IMR-90 (cell line): Measurements from ENCODE around the gene SEMG1. TPM values are rescaled to one million over a fixed set of nuclear protein-coding genes. Genes with fewer than 3 reads are reported as not detected.

Experiments used
- ATAC-seq: fragments of 200-7000 bp; cut with Tn5 transposase; 2 replicates; pipeline ENCODE4 v1.9.1; 2020; ENCODE audit warnings: low read depth, mild to moderate bottlenecking, moderate library complexity
- BruUV-seq: library from RNA; stranded (reverse); fragments of 400-500 nt; replicated peaks from 2 replicates; lab custom pipeline; 2021; lab: Mats Ljungman, UMichigan
- CTCF ChIA-PET: fragments of 300-600 bp; formaldehyde crosslinking; extraction: SDS; loops from one replicate; lab custom pipeline; 2021; ENCODE audit warnings: antibody characterized with exemption; lab: Yijun Ruan, JAX
- POLR2A ChIA-PET: fragments of 300-600 bp; sonication (Branson Sonifier 250); formaldehyde crosslinking; loops from one replicate; lab custom pipeline; 2022; ENCODE audit warnings: antibody characterized with exemption; ENCODE audit not compliant: unreplicated experiment; lab: Charles Lee
- DNase-seq: peaks from one replicate; pipeline ENCODE4 v3.0.0; 2013
- H2AFZ ChIP-seq: replicated peaks from 2 replicates; pipeline ENCODE3; 2013; ENCODE audit warnings: low read length, mild to moderate bottlenecking; ENCODE audit not compliant: poor library complexity
- H2AK5ac ChIP-seq: 2 replicates; pipeline ENCODE4 v1.6.1; 2013; ENCODE audit warnings: low read depth, low read length, inconsistent platforms
- H2AK9ac ChIP-seq: replicated peaks from 2 replicates; pipeline ENCODE3; 2013; ENCODE audit warnings: mild to moderate bottlenecking, low read depth, low read length, moderate library complexity; ENCODE audit not compliant: poor library complexity
- H2BK120ac ChIP-seq: 2 replicates; pipeline ENCODE4 v1.6.1; 2013; ENCODE audit warnings: low read depth, low read length, inconsistent platforms
- H2BK15ac ChIP-seq: 3 replicates; pipeline ENCODE4 v1.6.1; 2013; ENCODE audit warnings: low read depth, low read length, inconsistent platforms
- H2BK20ac ChIP-seq: 2 replicates; pipeline ENCODE4 v1.6.1; 2013; ENCODE audit warnings: low read depth, mild to moderate bottlenecking, inconsistent platforms, low read length, moderate library complexity
- H2BK5ac ChIP-seq: 2 replicates; pipeline ENCODE4 v1.6.1; 2013; ENCODE audit warnings: mild to moderate bottlenecking, low read depth, low read length, inconsistent platforms; ENCODE audit not compliant: poor library complexity, severe bottlenecking
- H3K14ac ChIP-seq: replicated peaks from 2 replicates; pipeline ENCODE4 v1.6.1; 2013; ENCODE audit warnings: low read depth, low read length, inconsistent platforms
- H3K18ac ChIP-seq: 2 replicates; pipeline ENCODE4 v1.6.1; 2013; ENCODE audit warnings: low read depth, low read length, control low read depth
- H3K23ac ChIP-seq: 2 replicates; pipeline ENCODE4 v1.6.1; 2013; ENCODE audit warnings: low read depth, low read length, inconsistent platforms
- H3K27ac ChIP-seq: 2 replicates; pipeline ENCODE4 v1.5.1; 2013; ENCODE audit warnings: mild to moderate bottlenecking, control low read depth, low read length; ENCODE audit not compliant: insufficient read depth
- H3K27me3 ChIP-seq: 2 replicates; pipeline ENCODE4 v1.6.1; 2013; ENCODE audit warnings: low read length; ENCODE audit not compliant: control insufficient read depth, insufficient read depth
- H3K36me3 ChIP-seq: 2 replicates; pipeline ENCODE4 v1.6.1; 2013; ENCODE audit warnings: low read length, mixed read lengths; ENCODE audit not compliant: control insufficient read depth, insufficient read depth
- H3K4ac ChIP-seq: 2 replicates; pipeline ENCODE4 v1.6.1; 2013; ENCODE audit warnings: low read depth, low read length, inconsistent platforms
- H3K4me1 ChIP-seq: 2 replicates; pipeline ENCODE4 v1.6.1; 2013; ENCODE audit warnings: low read length, mixed read lengths; ENCODE audit not compliant: control insufficient read depth, insufficient read depth
- H3K4me2 ChIP-seq: 2 replicates; pipeline ENCODE4 v1.6.1; 2013; ENCODE audit warnings: low read depth, mild to moderate bottlenecking, control low read depth, low read length, moderate library complexity
- H3K4me3 ChIP-seq: 2 replicates; pipeline ENCODE4 v1.5.1; 2013; ENCODE audit warnings: low read depth, mild to moderate bottlenecking, control low read depth, low read length, moderate library complexity; ENCODE audit not compliant: insufficient read depth
- H3K56ac ChIP-seq: 2 replicates; pipeline ENCODE4 v1.6.1; 2013; ENCODE audit warnings: low read length, inconsistent platforms; ENCODE audit not compliant: insufficient read depth; ENCODE audit errors: extremely low read depth
- H3K79me1 ChIP-seq, 2 experiments: 2 replicates each; pipeline ENCODE4 v1.6.1; 2013; ENCODE audit warnings: low read length in 2 of 2, inconsistent platforms in 1 of 2, low read depth in 1 of 2
- H3K9ac ChIP-seq: 2 replicates; pipeline ENCODE4 v1.6.1; 2013; ENCODE audit warnings: low read depth, low read length, control low read depth
- H3K9me1 ChIP-seq: 2 replicates; pipeline ENCODE4 v1.6.1; 2013; ENCODE audit warnings: low read length, inconsistent platforms; ENCODE audit not compliant: insufficient read depth
- H3K9me3 ChIP-seq: 2 replicates; pipeline ENCODE4 v1.6.1; 2013; ENCODE audit warnings: low read length; ENCODE audit not compliant: control insufficient read depth, insufficient read depth
- H4K20me1 ChIP-seq: 2 replicates; pipeline ENCODE4 v1.6.1; 2013; ENCODE audit warnings: low read length, inconsistent platforms; ENCODE audit not compliant: insufficient read depth
- H4K5ac ChIP-seq: 2 replicates; pipeline ENCODE4 v1.6.1; 2013; ENCODE audit warnings: mild to moderate bottlenecking, low read depth, low read length, control low read depth
- H4K8ac ChIP-seq, 2 experiments: 2 replicates each; pipeline ENCODE4 v1.6.1; 2013; ENCODE audit warnings: low read depth in 2 of 2, low read length in 2 of 2, control low read depth in 1 of 2, inconsistent platforms in 1 of 2
- H4K91ac ChIP-seq: 2 replicates; pipeline ENCODE4 v1.6.1; 2013; ENCODE audit warnings: low read depth, low read length, inconsistent platforms; ENCODE audit not compliant: insufficient read depth
- CEBPB ChIP-seq: IDR thresholded peaks from 2 replicates; pipeline ENCODE4 v1.6.1; 2012; ENCODE audit warnings: low read depth, low read length, improper control_type of control experiment
- CHD1 ChIP-seq: IDR thresholded peaks from 2 replicates; pipeline ENCODE4 v1.6.1; 2012; ENCODE audit warnings: low read depth, low read length, improper control_type of control experiment
- CTCF ChIP-seq: conservative IDR thresholded peaks from 2 replicates; pipeline ENCODE4 v1.5.1; 2012; ENCODE audit warnings: mild to moderate bottlenecking, low read depth, low read length, improper control_type of control experiment
- ELK1 ChIP-seq: fragments of 150-350 bp; IDR thresholded peaks from 2 replicates; pipeline ENCODE4 v1.6.1; 2016; ENCODE audit warnings: low read depth, mild to moderate bottlenecking, low read length, moderate library complexity, borderline replicate concordance
- FOS ChIP-seq: fragments of 150-350 bp; IDR thresholded peaks from 2 replicates; pipeline ENCODE4 v1.6.1; 2016; ENCODE audit warnings: low read depth, low read length
- MAFK ChIP-seq: IDR thresholded peaks from 2 replicates; pipeline ENCODE4 v1.6.1; 2012; ENCODE audit warnings: low read depth, low read length, improper control_type of control experiment
- MAZ ChIP-seq: IDR thresholded peaks from 2 replicates; pipeline ENCODE4 v1.6.1; 2012; ENCODE audit warnings: low read depth, mild to moderate bottlenecking, low read length, improper control_type of control experiment, moderate library complexity, borderline replicate concordance
- MXI1 ChIP-seq: IDR thresholded peaks from 2 replicates; pipeline ENCODE4 v1.6.1; 2012; ENCODE audit warnings: low read depth, mild to moderate bottlenecking, low read length, moderate library complexity, borderline replicate concordance
- NFE2L2 ChIP-seq: fragments of 150-350 bp; IDR thresholded peaks from 2 replicates; pipeline ENCODE4 v1.6.1; 2016; ENCODE audit warnings: low read depth, mild to moderate bottlenecking, low read length
- POLR2A ChIP-seq: IDR thresholded peaks from 2 replicates; pipeline ENCODE4 v1.6.1; 2012; ENCODE audit warnings: mild to moderate bottlenecking, low read depth, low read length
- RFX5 ChIP-seq: IDR thresholded peaks from 2 replicates; pipeline ENCODE4 v1.8.0; 2012; ENCODE audit warnings: low read depth, mild to moderate bottlenecking, low read length, moderate library complexity
- SMC3 ChIP-seq: fragments of 150-350 bp; IDR thresholded peaks from 2 replicates; pipeline ENCODE4 v1.6.1; 2016; ENCODE audit warnings: low read depth, mild to moderate bottlenecking, antibody characterized with exemption, low read length, moderate library complexity
- USF2 ChIP-seq: fragments of 150-350 bp; IDR thresholded peaks from 2 replicates; pipeline ENCODE4 v1.6.1; 2017; ENCODE audit warnings: mild to moderate bottlenecking, antibody characterized with exemption, low read length, low read depth
- WGBS, 2 experiments: methylation state at CpG; one replicate each; pipeline versions ENCODE4 v1.1.5 to v1.1.7; 2013; ENCODE audit warnings: missing lambda C conversion rate in 2 of 2; ENCODE audit not compliant: insufficient read length in 1 of 2; ENCODE audit errors: extremely low coverage in 2 of 2; 5-methylcytosine and 5-hydroxymethylcytosine counted together
- dilution Hi-C: fragments of 300-500 bp; cut with HindIII; formaldehyde crosslinking; loops from one replicate; pipeline ENCODE4 v1.14.3; 2018; ENCODE audit warnings: low sequenced_read_pairs; ENCODE audit not compliant: unreplicated experiment
- in situ Hi-C: fragments of 300-500 bp; cut with MboI; formaldehyde crosslinking; loops from 3 replicates; pipeline ENCODE4 v1.14.3; 2019; ENCODE audit warnings: low sequenced_read_pairs, inconsistent platforms, mixed read lengths
- intact Hi-C: fragments of 100-400 bp; cut with micrococcal nuclease; formaldehyde crosslinking; loops from 2 replicates; pipeline ENCODE4 v1.10.0; 2022
- polyA plus RNA-seq, 3 experiments: library from polyadenylated mRNA; depleted of rRNA; stranded (reverse); fragments of >200 nt; gene quantifications; 2 replicates each; pipeline ENCODE4 v1.2.3, GENCODE V29; 2012; ENCODE audit warnings: low replicate concordance in 1 of 3
- total RNA-seq: library from RNA; depleted of rRNA; stranded (reverse); fragments of >200 nt; gene quantifications from 2 replicates; pipeline ENCODE4 v1.2.3, GENCODE V29; 2012

SEMG1 gene
- total and polyA plus RNA-seq, 2 of the 4 experiments (the other 2 are of a cell fraction), result not detected

GRCh38 chr20:45163083-45163803 lies 43.6 kb upstream of the SEMG1 start:
- WGBS, 2 experiments, result 13% methylated on average over 1 of the region's 1 CpG; no CpG with 5 or more reads in 1 of the 2 experiments
- intact Hi-C loops, result no loop called here
- H3K9me1 ChIP-seq, result no peaks in the 10 kb centered on the region
- no peak overlapping the region for H3K4me2 ChIP-seq
- no peak overlapping the region for H3K27ac ChIP-seq
- H2BK20ac ChIP-seq, result no peak overlapping the region
- H3K27me3 ChIP-seq, result no peaks in the 10 kb centered on the region
- no peak overlapping the region for H3K18ac ChIP-seq
- BruUV-seq, result no TSS peak
- no peak overlapping the region for H2BK5ac ChIP-seq
- H3K23ac ChIP-seq, result no peak overlapping the region
- in situ Hi-C loops, result no loop called here
- no peak overlapping the region for H3K9ac ChIP-seq
- no peak overlapping the region for H3K4me3 ChIP-seq
- TF ChIP-seq MAFK (no peak), POLR2A (no peak), RFX5 (no peak), SMC3 (no peak), FOS (no peak), MXI1 (no peak), CTCF (no peak), ELK1 (no peak), CHD1 (no peak), NFE2L2 (no peak), MAZ (no peak), CEBPB (no peak), USF2 (no peak)
- H3K79me1 ChIP-seq, result no peaks in the 10 kb centered on the region
- no peaks in the 10 kb centered on the region for H3K36me3 ChIP-seq
- no peak overlapping the region for H3K14ac ChIP-seq
- no peak overlapping the region for H2BK120ac ChIP-seq
- CTCF ChIA-PET, result interaction anchor here (0.6 kb wide), 1 partner anchor 96 kb away, joined by 3 read pairs; no protein-coding TSS in a partner anchor
- dilution Hi-C loops, result no loop called here
- no peaks in the 10 kb centered on the region for H3K9me3 ChIP-seq
- no peak overlapping the region for H4K8ac ChIP-seq
- H3K4me1 ChIP-seq, result peaks cover under 1% of the 10 kb centered on the region; the same call in 1 of the 2 replicates
- POLR2A ChIA-PET, result no interaction called here
- no peak overlapping the region for H2AFZ ChIP-seq
- no peak overlapping the region for H3K56ac ChIP-seq
- no peak overlapping the region for H2AK5ac ChIP-seq
- H4K5ac ChIP-seq, result no peak overlapping the region
- no peak overlapping the region for H2AK9ac ChIP-seq
- no peaks in the 10 kb centered on the region for H4K20me1 ChIP-seq
- no peak overlapping the region for H4K91ac ChIP-seq
- DNase-seq (no peak), ATAC-seq (no peak)
- H3K4ac ChIP-seq, result no peak overlapping the region
- H2BK15ac ChIP-seq, result no peak overlapping the region
